Right cardiac atrium (tissue), 5 donors: ENCODE measurements around the gene ZFYVE28. TPM values are rescaled to one million over a fixed set of nuclear protein-coding genes. Genes with fewer than 3 reads are reported as not detected.
A peak's percentile ranks its signal among the peaks of the same experiment; 100 is the strongest.

Experiments used
- ATAC-seq, 2 donors: fragments of 200-7000 bp; cut with Tn5 transposase; one replicate each; pipeline versions ENCODE4 v1.8.0 to v1.9.1; 2020; ENCODE audit warnings: moderate library complexity in 2 of 2, mild to moderate bottlenecking in 1 of 2
- DNase-seq, 3 donors: peaks; one replicate each; pipeline ENCODE4 v3.0.0-alpha.2; 2020
- H3K27ac ChIP-seq: one replicate; pipeline ENCODE4 v1.5.1; 2013; ENCODE audit warnings: mild to moderate bottlenecking, low read length, control low read depth, moderate library complexity
- H3K27me3 ChIP-seq: one replicate; pipeline ENCODE4 v1.6.1; 2013; ENCODE audit not compliant: control insufficient read depth, insufficient read depth
- H3K4me1 ChIP-seq: one replicate; pipeline ENCODE4 v1.6.1; 2013; ENCODE audit warnings: low read length; ENCODE audit not compliant: control insufficient read depth, insufficient read depth
- H3K4me3 ChIP-seq: one replicate; pipeline ENCODE4 v1.5.1; 2013; ENCODE audit warnings: low read length, control low read depth
- H3K9me3 ChIP-seq: one replicate; pipeline ENCODE4 v1.6.1; 2013; ENCODE audit warnings: low read length; ENCODE audit not compliant: control insufficient read depth
- WGBS: extraction: QIAGEN DNeasy Blood & Tissue Kit; methylation state at CpG from one replicate; pipeline ENCODE4 v1.1.7; 2013; 5-methylcytosine and 5-hydroxymethylcytosine counted together
- intact Hi-C, 4 donors: fragments of 100-400 bp; cut with DNase I; formaldehyde crosslinking; loops; one replicate each; pipeline versions ENCODE4 v1.11.0 to v1.14.0; 2022 to 2023
- polyA plus RNA-seq: library from polyadenylated mRNA; stranded (reverse); fragments of 200-250 nt; gene quantifications from one replicate; pipeline ENCODE4 v1.2.3, GENCODE V29; 2013
- total RNA-seq, 4 donors: library from RNA; stranded (reverse); fragmentation: NEBNext Ultra II Directional; extraction: Animal tissue kit (Norgen Biotek cat#: 25700); gene quantifications; one replicate each; pipeline ENCODE4 v1.2.1, GENCODE V29; 2021
- donor health status: healthy with polysubstance abuse.
- donor health status: DM: no; HTN: yes; CAD: no.
- donor health status: DM: no; HTN: no; CAD: no.
- donor health status: DM: no; HTN: yes; CAD: no; lungs with severe emphysema.
- donor health status: DM: yes; HTN: yes; CAD: no.

Gene ZFYVE28
- total and polyA plus RNA-seq, 5 donors: 3.5 to 5.9 (median 5.1) TPM

GRCh38 chr4:2301806-2302205, 116.6 kb downstream of the ZFYVE28 start:
- no peaks in the 10 kb centered on the region for H3K27me3 ChIP-seq
- WGBS: 71% methylated on average over 19 of the region's 19 CpGs
- no peak for ATAC-seq
- DNase-seq: no peak
- H3K4me3 ChIP-seq: no peak overlapping the region
- no peak overlapping the region for H3K27ac ChIP-seq
- H3K4me1 ChIP-seq: no peaks in the 10 kb centered on the region
- no peaks in the 10 kb centered on the region for H3K9me3 ChIP-seq
- intact Hi-C loops: no loop called here

DNA sequence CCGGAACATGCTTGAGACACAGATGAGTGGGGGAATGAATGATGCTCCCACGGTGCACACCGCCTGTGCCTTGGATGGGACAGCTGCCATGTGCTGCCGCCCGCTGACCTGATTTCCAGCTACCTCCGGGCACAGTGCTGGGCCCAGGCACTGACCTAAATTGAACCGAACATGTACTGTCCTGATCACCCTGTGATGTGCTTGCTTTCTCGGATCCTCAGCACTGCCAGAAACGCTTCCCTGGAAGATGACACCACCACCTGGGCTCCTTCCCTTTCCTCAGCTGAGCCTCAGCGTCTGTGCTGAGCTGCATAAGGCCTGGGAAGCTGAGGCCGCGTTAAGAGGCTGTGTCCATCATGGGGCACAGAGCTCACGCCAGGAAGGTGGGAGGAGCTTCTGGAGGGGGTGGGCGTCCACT, 117.2 kb downstream of the ZFYVE28 start:
- 84% methylated on average over 14 of the region's 14 CpGs for WGBS
- ATAC-seq (no peak), DNase-seq (no peak)
- Histone ChIP-seq H3K4me3 (no peak overlapping the region), H3K27ac (no peak overlapping the region), H3K27me3 (no peaks in the 10 kb centered on the region), H3K4me1 (no peaks in the 10 kb centered on the region), H3K9me3 (no peaks in the 10 kb centered on the region)
- intact Hi-C loops: no loop called here

- no peak for DNase-seq
These were observed 117.8 kb downstream of the ZFYVE28 start for GRCh38 chr4:2300431-2301224.

DNA sequence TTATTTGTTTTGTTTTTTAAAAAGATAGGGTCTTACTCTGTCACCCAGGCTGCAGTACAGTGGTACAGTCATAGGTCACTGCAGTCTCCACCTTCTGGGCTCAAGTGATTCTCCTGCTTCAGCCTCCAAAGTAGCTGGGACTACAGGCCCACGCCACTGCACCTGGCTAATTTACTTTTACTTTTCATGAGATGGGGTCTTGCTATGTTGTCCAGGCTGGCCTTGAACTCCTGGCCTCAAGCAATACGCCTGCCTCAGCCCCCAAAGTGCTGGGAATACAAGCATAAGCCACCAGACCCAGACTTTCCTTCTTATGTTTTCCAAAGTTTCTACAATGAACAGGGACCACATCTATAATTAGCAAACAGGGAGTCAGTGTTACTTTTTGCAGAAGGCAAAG, 118.7 kb downstream of the ZFYVE28 start:
- H3K4me3 ChIP-seq: no peak overlapping the region
- no peak overlapping the region for H3K27ac ChIP-seq
- no peaks in the 10 kb centered on the region for H3K27me3 ChIP-seq
- no peak for ATAC-seq
- no peak for DNase-seq
- H3K9me3 ChIP-seq: no peaks in the 10 kb centered on the region
- 96% methylated on average over 2 of the region's 2 CpGs for WGBS
- intact Hi-C loops: no loop called here
- no peaks in the 10 kb centered on the region for H3K4me1 ChIP-seq

More at GRCh38 chr4:2300431-2301224, 117.8 kb downstream of the ZFYVE28 start:
- Histone ChIP-seq H3K27ac (no peak overlapping the region), H3K9me3 (no peaks in the 10 kb centered on the region), H3K4me1 (no peaks in the 10 kb centered on the region), H3K4me3 (no peak overlapping the region), H3K27me3 (no peaks in the 10 kb centered on the region)
- 84% methylated on average over 37 of the region's 37 CpGs for WGBS
- no peak for ATAC-seq
- intact Hi-C loops: no loop called here

DNA sequence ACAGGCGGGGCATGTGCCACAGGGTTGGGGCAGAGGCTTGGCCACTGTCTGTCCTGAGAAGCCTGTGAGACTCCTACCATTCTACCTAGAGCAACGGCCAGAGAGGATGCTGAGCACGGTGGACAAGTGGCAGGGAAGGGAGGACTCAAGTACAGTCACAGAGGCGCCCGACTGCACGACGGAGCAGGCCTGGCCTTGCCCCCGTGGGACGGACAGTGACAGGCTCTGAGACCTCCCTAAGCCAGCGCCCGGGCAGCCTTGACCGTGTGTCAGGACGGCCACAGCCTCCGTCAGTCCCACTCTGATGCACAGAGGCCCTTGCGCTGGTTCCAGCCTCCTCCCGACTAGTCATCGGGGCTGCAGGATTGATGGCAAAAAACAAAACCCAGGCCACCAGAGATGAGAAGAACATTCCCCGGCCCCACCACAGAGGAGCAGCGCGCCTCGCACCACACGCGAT, 119.9 kb downstream of the ZFYVE28 start:
- DNase-seq: no peak
- Histone ChIP-seq H3K9me3 (no peaks in the 10 kb centered on the region), H3K4me3 (no peak overlapping the region), H3K27me3 (no peaks in the 10 kb centered on the region), H3K4me1 (no peaks in the 10 kb centered on the region), H3K27ac (no peak overlapping the region)
- ATAC-seq: no peak
- intact Hi-C loops: no loop called here
- 84% methylated on average over 23 of the region's 23 CpGs for WGBS

DNA sequence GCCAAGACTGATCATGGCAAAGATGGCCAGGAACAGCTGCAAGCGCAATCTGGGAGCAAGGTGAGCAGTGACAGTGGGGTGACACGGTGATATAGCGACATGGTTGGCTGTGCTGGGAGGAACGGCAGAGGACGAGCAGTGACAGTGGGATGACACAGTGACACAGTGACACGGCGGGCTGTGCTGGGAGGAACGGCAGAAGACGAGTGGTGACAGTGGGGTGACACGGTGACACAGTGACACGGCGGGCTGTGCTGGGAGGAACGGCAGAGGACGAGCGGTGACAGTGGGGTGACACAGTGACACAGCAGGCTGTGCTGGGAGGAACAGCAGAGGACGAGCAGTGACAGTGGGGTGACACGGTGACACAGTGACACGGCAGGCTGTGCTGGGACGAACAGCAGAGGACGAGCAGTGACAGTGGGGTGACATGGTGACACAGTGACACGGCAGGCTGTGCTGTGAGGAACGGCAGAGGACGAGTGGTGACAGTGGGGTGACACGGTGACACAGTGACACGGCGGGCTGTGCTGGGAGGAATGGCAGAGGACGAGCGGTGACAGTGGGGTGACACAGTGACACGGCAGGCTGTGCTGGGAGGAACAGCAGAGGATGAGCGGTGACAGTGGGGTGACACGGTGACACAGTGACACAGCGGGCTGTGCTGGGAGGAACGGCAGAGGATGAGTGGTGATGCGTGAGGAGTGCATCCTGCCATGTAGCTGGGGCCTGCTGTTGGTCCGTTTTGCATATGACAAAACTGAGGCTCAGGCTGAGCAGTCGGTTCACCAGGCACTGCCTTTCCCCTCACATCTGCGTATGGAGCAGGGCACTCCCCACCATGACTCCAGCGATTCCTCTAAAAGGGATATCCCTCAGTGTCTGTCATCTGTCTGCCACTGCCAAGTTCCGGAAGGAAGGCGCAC, 120.6 kb downstream of the ZFYVE28 start:
- Histone ChIP-seq H3K4me1 (no peaks in the 10 kb centered on the region), H3K27ac (no peak overlapping the region), H3K27me3 (no peaks in the 10 kb centered on the region), H3K9me3 (no peaks in the 10 kb centered on the region), H3K4me3 (no peak overlapping the region)
- intact Hi-C loops: no loop called here
- ATAC-seq: no peak
- 82% methylated on average over 40 of the region's 40 CpGs for WGBS
- DNase-seq: no peak

DNA sequence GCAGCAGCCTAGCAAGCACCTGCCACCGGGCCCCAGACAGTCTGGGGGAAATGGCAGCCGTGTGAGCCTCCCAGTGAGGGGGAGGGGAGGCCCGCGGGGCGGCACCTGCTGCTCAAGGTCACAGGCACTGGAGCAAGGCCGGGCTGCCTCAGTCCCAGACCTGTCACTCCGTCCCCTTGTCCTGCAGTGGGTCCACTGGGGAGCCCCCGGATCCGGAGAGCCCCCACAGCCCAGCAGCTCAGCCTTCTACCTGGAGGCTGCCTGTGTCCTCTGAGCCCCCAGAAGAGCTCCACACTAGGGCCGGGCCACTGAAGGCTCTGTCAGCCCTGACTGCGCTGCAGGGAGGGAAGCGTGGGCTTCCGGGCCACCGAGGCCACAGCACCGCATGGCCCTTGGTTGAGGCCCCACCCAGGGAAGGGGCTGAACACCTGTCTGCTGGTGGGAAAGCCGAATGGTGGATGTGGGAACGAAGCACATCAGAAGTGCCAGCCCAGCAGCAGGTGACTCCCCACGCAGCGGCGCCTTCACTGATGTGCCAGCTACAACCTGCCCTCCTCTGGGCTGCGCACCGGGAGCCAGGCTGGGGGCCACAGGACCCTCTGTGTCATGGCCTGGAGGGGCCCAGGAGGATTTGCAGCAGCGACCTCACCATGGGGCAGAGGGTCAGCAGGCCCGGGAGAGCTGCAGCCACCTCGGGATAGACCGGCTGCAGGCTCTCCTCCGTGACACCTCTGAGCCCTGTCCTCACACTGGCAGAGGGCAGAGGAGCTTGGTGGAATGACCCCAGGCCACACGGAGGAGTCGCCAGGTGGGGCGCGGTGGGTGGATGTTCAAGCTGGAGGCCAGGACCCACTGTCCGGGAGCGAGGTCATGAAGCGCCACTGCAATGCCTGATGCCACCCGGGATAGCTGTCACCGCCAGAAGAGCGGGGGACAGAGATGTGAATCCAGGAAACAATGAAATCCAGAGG, 121.5 kb downstream of the ZFYVE28 start:
- Histone ChIP-seq H3K9me3 (no peaks in the 10 kb centered on the region), H3K27ac (no peak overlapping the region), H3K4me1 (no peaks in the 10 kb centered on the region), H3K4me3 (no peak overlapping the region), H3K27me3 (no peaks in the 10 kb centered on the region)
- ATAC-seq (peak in 1 of 2 donors; percentile 34), DNase-seq (no peak)
- 88% methylated on average over 37 of the region's 37 CpGs for WGBS
- intact Hi-C loops: no loop called here

DNA sequence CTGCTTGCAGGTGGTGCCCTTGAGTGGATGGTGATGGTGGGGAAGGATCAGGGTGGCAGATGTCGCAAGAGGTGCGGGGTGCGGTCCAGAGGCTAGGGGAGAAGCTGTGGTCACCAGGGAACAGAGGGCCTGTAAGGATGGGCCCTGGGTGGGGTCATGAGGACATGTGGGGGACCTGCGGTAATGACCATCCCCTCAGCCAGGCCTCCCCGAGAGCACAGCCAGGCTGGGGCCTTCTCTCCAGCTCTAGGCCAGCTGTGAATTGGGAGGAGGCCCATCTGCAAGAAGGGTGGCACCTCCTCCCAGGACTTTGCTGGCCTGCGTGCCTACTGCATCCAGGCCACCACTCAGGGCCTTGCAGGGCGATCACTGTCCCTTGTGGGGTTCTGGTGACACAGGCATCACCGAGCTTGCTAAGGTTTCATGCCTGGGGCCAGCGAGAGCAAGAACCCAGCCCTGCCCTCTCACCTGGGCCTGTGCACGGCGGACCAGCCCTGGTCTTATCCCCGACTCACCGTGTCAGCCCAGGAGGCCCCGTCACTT, 122.5 kb downstream of the ZFYVE28 start:
- H3K27ac ChIP-seq: no peak overlapping the region
- DNase-seq (no peak), ATAC-seq (peak in 1 of 2 donors; percentile 12)
- no peaks in the 10 kb centered on the region for H3K4me1 ChIP-seq
- intact Hi-C loops: no loop called here
- 89% methylated on average over 14 of the region's 14 CpGs for WGBS
- H3K27me3 ChIP-seq: no peaks in the 10 kb centered on the region
- H3K9me3 ChIP-seq: no peaks in the 10 kb centered on the region
- no peak overlapping the region for H3K4me3 ChIP-seq

- DNase-seq: no peak
- no peak for ATAC-seq
- WGBS: 83% methylated on average over 9 of the region's 9 CpGs
- Histone ChIP-seq H3K4me3 (no peak overlapping the region), H3K9me3 (no peaks in the 10 kb centered on the region), H3K27ac (no peak overlapping the region), H3K27me3 (no peaks in the 10 kb centered on the region), H3K4me1 (no peaks in the 10 kb centered on the region)
- intact Hi-C loops: no loop called here
These were observed 122.9 kb downstream of the ZFYVE28 start for GRCh38 chr4:2295500-2295899.

DNA sequence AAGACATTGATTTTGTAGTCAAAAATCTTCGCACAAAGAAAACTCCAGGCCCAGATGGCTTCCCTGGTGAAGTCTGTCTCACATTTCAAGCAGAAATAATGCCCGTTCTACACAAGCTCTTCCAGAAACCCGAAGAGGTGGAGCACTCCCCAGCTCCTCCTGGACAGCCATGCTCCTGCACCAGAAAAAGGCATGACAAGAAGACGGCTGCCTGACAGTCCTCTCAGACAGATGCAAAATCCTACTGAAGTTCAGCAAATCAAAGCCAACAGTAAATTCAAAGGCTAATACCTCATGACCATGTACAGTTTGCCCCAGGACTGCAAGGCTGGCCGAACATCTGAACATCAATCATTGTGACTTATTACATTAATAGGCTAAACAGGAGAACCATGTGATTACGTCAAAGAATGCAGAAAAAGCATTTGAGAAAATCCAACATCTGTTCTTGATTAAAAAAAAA, 125.8 kb downstream of the ZFYVE28 start:
- Histone ChIP-seq H3K9me3 (no peaks in the 10 kb centered on the region), H3K4me3 (no peak overlapping the region), H3K27me3 (no peaks in the 10 kb centered on the region), H3K4me1 (no peaks in the 10 kb centered on the region), H3K27ac (no peak overlapping the region)
- 75% methylated on average over 6 of the region's 6 CpGs for WGBS
- intact Hi-C loops: no loop called here
- DNase-seq (no peak), ATAC-seq (no peak)
